Uterus (tissue), 2 donors: ENCODE measurements around the gene CKLF.

ENCODE experiments used
- POLR2A ChIP-seq, 2 donors: fragments of 450-650 bp; IDR thresholded peaks; one replicate each; pipeline ENCODE4 v1.6.1; 2016; ENCODE audit warnings: antibody characterized with exemption in 2 of 2, mild to moderate bottlenecking in 1 of 2, moderate library complexity in 1 of 2
- TF ChIP-seq, protein P1 (sequence below), 4 experiments: fragments of 200-600 bp in 2 of 4; fragments of 450-650 bp in 2 of 4; sonication (generic) in 2 of 4; IDR thresholded peaks; one replicate each; pipeline ENCODE4 v1.5.1; 2016 to 2019; ENCODE audit warnings: antibody characterized with exemption in 4 of 4, mild to moderate bottlenecking in 2 of 4, moderate library complexity in 1 of 4

GRCh38 chr16:66551348-66551759 lies 1.0 kb upstream of the CKLF start:
- TF ChIP-seq POLR2A (IDR thresholded peaks at IDR 0.05) = no peak
- TF ChIP-seq, protein P1, sequence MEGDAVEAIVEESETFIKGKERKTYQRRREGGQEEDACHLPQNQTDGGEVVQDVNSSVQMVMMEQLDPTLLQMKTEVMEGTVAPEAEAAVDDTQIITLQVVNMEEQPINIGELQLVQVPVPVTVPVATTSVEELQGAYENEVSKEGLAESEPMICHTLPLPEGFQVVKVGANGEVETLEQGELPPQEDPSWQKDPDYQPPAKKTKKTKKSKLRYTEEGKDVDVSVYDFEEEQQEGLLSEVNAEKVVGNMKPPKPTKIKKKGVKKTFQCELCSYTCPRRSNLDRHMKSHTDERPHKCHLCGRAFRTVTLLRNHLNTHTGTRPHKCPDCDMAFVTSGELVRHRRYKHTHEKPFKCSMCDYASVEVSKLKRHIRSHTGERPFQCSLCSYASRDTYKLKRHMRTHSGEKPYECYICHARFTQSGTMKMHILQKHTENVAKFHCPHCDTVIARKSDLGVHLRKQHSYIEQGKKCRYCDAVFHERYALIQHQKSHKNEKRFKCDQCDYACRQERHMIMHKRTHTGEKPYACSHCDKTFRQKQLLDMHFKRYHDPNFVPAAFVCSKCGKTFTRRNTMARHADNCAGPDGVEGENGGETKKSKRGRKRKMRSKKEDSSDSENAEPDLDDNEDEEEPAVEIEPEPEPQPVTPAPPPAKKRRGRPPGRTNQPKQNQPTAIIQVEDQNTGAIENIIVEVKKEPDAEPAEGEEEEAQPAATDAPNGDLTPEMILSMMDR (IDR thresholded peaks at IDR 0.05) = peak in 1 of 4 experiments; percentile 1
